HG02870 (cell line): ENCODE measurements around the gene GRM7.

Experiments used
- ATAC-seq: cut with Tn5 transposase; IDR thresholded peaks from one replicate; pipeline ENCODE4 v1.9.1; 2021; ENCODE audit warnings: mild to moderate bottlenecking, moderate library complexity; ENCODE audit not compliant: unreplicated experiment

The GRM7 gene

GRCh38 chr3:7697548-7697947, 836.6 kb downstream of the GRM7 start:
- ATAC-seq = no peak

DNA sequence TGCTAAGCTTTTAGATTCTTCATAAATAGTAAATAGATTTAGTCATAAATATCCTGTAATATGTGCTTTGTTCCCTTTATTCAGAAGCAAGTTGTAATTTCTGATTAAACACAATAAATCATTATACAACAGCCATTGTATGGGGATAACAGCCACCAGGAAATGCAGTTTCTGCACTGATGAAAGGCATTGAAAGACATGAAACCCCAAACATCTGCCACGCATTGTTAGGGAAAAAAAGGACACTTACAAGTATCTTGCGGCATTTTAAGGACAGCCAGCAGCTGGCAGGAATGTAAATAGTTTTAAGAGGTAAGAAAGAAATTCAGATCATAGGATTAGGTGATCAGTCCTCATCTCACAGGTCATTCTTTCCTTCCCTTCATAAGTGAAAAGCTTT, 839.6 kb downstream of the GRM7 start:
- ATAC-seq = no peak

DNA sequence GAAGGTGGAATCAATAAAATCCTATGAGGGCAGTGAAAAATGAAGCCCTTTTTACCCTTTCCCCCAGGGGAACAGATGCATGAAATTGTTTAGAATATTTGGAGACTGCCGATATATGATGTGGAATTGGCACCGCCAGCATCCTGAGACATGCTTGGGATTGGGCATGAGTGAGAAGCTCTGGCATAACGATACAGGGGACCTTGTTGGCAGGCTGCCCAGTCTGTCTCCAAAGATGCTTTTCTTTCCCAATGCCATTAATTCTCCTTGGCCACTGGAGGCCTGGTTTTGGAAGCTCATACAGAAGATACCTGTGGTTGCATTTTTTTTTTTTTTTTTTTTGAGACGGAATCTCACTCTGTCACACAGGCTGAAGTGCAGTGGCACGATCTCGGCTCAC, 840.1 kb downstream of the GRM7 start:
- no peak for ATAC-seq

DNA sequence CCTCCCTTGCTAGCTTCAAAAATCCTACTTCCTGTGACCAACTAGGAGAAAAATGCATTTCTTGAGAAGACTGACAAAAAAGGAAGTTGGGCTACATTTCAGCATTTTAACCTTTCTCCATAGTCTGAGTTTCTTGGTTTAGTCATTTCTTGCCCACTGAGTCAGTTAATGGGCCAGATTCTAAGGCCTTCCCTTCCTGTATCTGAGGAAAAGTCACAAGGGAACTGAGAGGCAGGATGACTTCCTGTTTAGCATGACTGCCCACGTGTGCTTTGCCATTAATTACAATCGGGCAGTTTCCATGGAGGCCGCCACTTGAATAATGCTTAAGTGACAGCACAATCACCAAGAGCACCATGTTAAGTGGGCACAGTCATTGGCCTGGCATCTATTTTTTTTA, 846.3 kb downstream of the GRM7 start:
- no peak for ATAC-seq

DNA sequence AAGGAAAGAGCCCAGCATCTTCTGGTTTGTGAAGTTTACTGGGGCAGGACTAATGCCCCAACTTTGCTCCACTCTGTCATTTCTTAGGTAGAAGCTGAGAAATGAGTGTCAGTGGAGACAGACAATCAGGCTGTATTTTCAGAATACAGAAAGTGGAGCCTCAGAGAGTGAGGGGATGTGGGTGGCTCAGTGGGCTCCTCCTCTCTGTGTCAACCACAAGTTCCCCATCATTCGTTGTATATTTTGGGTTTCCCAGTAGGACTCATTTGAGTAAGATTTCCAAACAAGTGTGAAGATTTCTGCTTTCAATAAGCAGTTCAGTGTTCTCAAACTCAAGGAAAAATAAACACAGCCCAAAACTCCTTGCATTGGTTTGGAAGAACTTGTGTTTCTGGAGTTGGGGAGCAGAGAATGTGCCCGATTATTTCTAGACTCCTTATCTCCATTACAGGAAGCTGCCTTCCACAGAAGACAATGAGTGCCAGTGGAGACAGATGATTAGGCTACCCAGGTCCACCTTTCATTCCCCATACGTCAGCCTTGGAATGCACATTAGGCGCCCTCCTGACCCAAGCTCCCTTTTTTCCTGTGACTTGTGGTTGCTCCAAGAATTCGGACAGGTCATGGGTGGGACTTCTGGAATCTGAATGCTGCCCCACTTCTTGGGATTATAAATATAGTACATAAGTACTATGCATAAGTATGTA, 848.6 kb downstream of the GRM7 start:
- no peak for ATAC-seq

DNA sequence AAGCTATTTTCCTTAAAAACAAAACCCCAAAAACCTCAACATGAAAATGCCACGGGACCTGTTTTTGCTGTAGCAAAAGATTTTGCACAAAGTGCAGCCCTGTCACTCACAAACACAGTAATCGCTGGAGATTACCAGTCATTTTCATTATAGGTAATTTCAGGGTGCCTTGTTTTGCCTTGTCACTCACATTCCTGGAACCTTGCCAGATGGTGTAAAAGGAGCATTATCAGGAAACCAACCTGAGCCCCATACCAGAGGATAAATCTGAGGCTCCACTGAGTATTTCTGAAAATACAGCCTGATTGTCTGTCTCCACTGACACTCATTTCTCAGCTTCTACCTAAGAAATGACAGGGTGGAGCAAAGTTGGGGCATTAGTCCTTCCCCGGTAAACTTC, 849.4 kb downstream of the GRM7 start:
- ATAC-seq = no peak

DNA sequence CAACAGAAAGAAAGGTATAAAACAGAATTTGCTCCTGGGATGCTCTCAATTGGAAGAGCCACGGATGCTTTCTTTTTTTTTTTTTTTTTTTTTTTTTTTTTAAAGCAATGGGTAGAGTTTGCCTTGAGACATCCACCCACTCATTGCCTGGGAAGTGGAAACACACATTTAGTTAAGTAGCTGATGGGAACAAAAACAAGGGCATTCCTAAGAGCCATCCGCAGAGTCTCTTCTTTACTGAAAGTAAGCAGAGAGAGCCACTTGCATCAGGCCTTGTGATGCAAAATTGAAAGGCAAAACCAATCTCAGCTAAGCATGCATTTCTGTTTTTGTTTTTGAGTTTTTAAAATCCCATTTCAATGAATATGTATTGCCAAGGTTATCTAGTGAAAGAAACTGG, 852.8 kb downstream of the GRM7 start:
- no peak for ATAC-seq

GRCh38 chr3:7720649-7721297, 859.9 kb downstream of the GRM7 start:
- no peak for ATAC-seq

- ATAC-seq = no peak
Observed at GRCh38 chr3:7721869-7722268, 861.0 kb downstream of the GRM7 start.

DNA sequence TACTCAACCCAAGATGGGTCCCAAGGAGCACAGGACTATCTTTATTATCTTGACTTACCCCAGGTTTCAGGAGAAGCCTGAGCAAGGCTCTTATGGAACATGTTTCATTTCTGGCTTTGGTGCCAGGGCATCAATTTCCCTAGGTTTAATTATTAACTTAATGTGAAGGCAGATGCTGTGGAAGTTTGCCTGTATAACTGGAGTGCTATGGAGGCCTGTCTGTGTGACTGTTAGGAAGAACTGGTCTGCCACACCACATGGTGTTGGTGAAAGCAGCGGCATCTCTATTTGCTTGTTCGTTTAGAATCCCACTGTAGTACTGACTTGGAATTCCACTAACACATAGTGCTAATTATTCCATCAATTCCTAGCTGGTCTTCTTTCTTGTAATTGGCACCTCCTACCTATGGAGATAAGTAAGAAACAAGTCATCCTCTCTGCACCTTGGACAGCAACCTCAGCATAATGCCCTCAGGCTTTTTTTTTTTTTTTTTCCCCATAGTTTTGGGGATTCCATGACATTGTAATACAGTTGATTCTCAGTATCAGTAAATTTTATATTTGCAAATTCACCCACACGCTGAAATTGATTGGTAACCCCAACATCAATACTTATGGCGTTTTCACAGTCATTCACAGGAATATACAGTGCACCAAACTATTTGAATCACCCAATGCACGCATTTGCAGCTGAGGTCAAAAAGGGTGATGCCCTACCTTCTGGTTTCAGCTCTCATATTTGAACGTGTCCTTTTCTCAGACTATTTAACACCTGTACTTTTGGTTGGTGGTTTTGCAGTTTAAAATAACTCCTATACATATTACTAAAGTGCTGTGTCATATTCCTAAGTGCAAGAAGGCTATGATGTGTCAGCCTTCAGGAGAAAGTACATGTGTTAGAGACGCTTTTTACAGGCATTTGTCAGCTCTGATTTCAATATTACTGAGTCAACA, 867.9 kb downstream of the GRM7 start:
- ATAC-seq = no peak

GRCh38 chr3:7733933-7734332, 873.0 kb downstream of the GRM7 start:
- no peak for ATAC-seq

- no peak for ATAC-seq
Observed at GRCh38 chr3:7734456-7734855, 873.5 kb downstream of the GRM7 start.

DNA sequence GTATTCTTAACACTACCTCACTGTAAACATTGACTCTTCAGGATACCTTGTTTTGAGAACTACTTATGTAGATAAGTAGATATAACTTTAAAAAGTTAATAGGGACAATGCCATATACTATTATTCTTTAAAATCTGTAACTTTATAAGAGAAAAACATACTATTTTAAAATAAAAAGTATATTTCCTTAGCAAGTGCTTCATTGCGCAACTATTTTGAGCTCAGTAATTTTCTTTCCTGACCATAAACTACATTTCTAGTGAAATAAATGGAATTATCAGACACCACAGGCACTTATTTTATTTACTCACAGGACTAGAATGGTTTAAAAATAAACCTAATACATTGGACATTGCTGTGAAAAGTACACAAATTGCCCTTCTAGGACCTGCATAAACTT, 876.3 kb downstream of the GRM7 start:
- no peak for ATAC-seq

DNA sequence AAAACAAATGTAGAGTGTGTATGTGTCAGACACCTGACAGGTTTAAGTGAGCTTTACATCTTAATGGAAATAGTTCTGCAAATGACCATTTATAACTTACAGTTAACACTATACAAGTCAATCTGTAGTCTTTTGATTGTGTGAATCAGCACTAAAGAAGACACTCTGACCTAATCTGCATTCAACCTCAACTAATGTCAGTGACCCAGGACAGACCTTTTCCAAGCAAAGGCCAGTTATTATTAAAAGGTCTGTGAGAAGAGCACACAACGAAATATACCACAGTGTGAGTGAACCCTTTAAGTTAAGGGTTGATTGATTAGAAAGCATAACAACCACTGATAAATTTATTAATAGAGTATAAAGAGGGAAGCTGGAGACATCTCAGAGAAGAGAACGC, 878.8 kb downstream of the GRM7 start:
- no peak for ATAC-seq

DNA sequence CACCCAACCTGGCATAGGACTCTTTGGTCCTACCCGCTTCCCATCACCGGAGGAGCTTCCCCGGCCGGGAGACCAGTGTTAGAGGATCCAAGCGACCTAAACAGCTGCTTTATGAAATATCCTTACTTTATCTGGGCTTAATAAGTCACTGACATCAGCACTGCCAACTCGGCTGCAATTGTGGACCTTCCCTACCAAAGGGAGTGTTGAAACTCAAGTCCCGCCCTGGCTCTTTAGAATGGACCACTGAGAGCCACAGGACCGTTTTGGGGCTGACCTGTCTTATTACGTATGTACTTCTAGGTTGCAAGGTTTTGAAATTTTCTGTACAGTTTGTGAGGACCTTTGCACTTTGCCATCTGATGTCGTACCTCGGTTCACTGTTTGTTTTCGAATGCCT, 879.5 kb downstream of the GRM7 start:
- no peak for ATAC-seq

- ATAC-seq = no peak
Observed at GRCh38 chr3:7744850-7745249, 883.9 kb downstream of the GRM7 start.

GRCh38 chr3:7745711-7746110, 884.8 kb downstream of the GRM7 start:
- no peak for ATAC-seq

DNA sequence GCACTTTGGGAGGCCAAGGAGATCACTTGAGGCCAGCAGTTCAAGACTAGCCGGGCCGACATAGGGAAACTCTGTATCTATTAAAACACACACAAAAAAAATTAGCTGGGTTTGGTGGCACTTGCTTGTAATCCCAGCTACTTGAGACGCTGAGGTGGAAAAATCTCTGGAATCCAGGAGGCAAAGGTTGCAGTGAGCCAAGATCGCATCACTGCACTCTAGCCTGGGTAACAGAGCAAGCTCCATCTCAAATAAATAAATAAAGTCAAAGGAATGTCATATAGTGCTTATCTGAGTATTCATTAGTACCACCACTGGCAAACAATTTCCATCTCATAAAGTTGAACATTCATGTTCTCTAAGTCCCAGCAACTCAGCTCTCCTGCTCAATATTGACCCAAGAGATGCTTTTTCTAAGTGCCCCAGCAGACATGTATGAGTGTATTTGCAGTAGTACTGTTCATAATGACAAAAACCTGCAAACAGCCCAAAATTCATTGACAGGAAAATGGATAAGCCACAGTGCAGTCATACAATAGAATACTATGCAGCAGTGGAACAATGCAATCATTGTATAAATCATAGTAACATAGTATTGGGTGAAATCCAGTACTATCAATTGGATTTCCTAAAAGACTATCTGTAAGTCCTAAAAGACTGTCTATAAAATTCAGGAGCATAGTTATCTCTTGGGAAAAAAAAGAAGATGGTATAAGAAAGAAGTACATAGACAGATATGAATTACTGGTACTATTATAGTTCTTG, 889.2 kb downstream of the GRM7 start:
- no peak for ATAC-seq

- no peak for ATAC-seq
Observed at GRCh38 chr3:7752005-7752404, 891.1 kb downstream of the GRM7 start.

DNA sequence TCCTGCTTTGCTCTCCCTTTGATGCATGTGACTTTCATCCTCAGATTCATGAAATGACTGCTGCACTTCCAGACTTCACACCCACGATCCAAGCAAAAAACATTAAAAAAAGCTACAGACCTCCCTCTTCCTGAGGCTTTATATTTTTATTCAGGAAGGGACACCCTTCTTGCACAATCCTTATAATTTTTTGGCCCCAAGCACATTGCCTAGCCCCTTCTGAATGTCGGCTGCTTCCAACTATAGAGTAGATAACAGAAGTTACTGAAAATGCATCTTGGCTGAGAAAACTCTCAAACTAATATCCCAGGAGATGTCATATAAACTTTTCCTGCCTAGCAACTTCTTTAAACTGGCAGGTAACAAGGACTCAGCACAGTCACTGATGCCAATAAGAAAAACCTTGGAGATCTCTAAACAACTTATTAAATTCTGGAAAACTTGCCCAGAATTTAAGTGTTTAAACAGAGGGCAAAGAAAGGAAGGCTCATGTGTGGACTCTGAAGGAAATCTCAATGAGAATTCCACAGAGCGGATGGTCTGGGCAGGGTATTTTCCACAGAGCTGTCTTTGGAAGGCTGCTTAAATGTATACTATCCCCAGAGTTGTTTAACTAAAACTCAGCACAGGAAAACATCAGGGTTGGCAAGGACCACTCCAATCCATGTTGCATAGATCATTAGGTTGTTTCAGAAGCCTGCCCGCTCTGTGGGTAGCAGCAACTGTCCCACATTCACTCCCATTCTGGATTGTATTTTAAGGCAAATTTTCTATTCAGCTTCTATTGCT, 893.9 kb downstream of the GRM7 start:
- ATAC-seq = no peak
